OCI-LY7 (cell line): Measurements from ENCODE around the gene FOXL3. TPM values are rescaled to one million over a fixed set of nuclear protein-coding genes. Genes with fewer than 3 reads are reported as not detected.

Source experiments
- BruUV-seq: library from RNA; stranded (reverse); fragments of 400-500 nt; replicated peaks from 2 replicates; lab custom pipeline; 2021; lab: Mats Ljungman, UMichigan
- CTCF ChIA-PET: fragments of 300-600 bp; sonication (Branson Sonifier 250); formaldehyde crosslinking; loops from one replicate; lab custom pipeline; 2022; ENCODE audit warnings: antibody characterized with exemption; ENCODE audit not compliant: unreplicated experiment; lab: Charles Lee
- POLR2A ChIA-PET: fragments of 300-600 bp; sonication (Branson Sonifier 250); formaldehyde crosslinking; loops from one replicate; lab custom pipeline; 2022; ENCODE audit warnings: antibody characterized with exemption; lab: Charles Lee
- DNase-seq: peaks from one replicate; pipeline ENCODE4 v3.0.0-alpha.2; 2015; ENCODE audit warnings: low spot score
- H2AFZ ChIP-seq: fragments of 200-600 bp; sonication (generic), shearing (Covaris generic); 2 replicates; pipeline ENCODE4 v1.6.1; 2014; ENCODE audit warnings: mild to moderate bottlenecking, antibody characterized with exemption, low read length, moderate library complexity
- H3K27ac ChIP-seq: fragments of 200-600 bp; sonication (generic); 2 replicates; pipeline ENCODE4 v1.5.1; 2014; ENCODE audit warnings: mixed run types, low read depth, mild to moderate bottlenecking, moderate library complexity, low read length, inconsistent platforms; ENCODE audit not compliant: poor library complexity, severe bottlenecking
- H3K36me3 ChIP-seq: fragments of 200-600 bp; sonication (generic); 2 replicates; pipeline ENCODE4 v1.6.1; 2014; ENCODE audit warnings: mild to moderate bottlenecking, antibody characterized with exemption, low read length, moderate library complexity, mixed read lengths; ENCODE audit not compliant: insufficient read depth
- H3K4me1 ChIP-seq: fragments of 200-600 bp; sonication (generic); 2 replicates; pipeline ENCODE4 v1.5.1; 2014; ENCODE audit warnings: mild to moderate bottlenecking, low read length; ENCODE audit not compliant: insufficient read depth, poor library complexity, severe bottlenecking
- H3K4me2 ChIP-seq: fragments of 200-600 bp; sonication (generic); 2 replicates; pipeline ENCODE4 v1.6.1; 2014; ENCODE audit warnings: mild to moderate bottlenecking, low read length
- H3K4me3 ChIP-seq: fragments of 200-600 bp; sonication (generic); 2 replicates; pipeline ENCODE4 v1.5.1; 2014; ENCODE audit warnings: mild to moderate bottlenecking, low read depth, low read length; ENCODE audit not compliant: poor library complexity, severe bottlenecking
- H3K79me2 ChIP-seq: fragments of 200-600 bp; sonication (generic); 2 replicates; pipeline ENCODE4 v1.6.1; 2016; ENCODE audit warnings: low read depth, mild to moderate bottlenecking, low read length, moderate library complexity, mixed read lengths; ENCODE audit not compliant: insufficient read depth
- H3K9me2 ChIP-seq: fragments of 200-600 bp; sonication (generic); 2 replicates; pipeline ENCODE4 v1.6.1; 2016; ENCODE audit warnings: mild to moderate bottlenecking, low read length, mixed read lengths; ENCODE audit not compliant: insufficient read depth
- H3K9me3 ChIP-seq: fragments of 200-600 bp; sonication (generic); 2 replicates; pipeline ENCODE4 v1.6.1; 2014; ENCODE audit warnings: mild to moderate bottlenecking, mixed run types, low read length, mixed read lengths
- H4K20me1 ChIP-seq: fragments of 200-600 bp; sonication (generic); 2 replicates; pipeline ENCODE4 v1.6.1; 2014; ENCODE audit warnings: mild to moderate bottlenecking, antibody characterized with exemption, low read length, moderate library complexity, mixed read lengths; ENCODE audit not compliant: insufficient read depth
- CTCF ChIP-seq: fragments of 200-600 bp; sonication (generic); conservative IDR thresholded peaks from 2 replicates; pipeline ENCODE4 v1.5.1; 2014; ENCODE audit warnings: mild to moderate bottlenecking, antibody characterized with exemption, low read length, moderate library complexity, mixed read lengths
- EZH2phosphoT487 ChIP-seq: fragments of 200-600 bp; sonication (generic); IDR thresholded peaks from 2 replicates; pipeline ENCODE4 v1.6.1; 2018; ENCODE audit warnings: low read depth, borderline replicate concordance, mild to moderate bottlenecking, mixed run types, antibody characterized with exemption, low read length, moderate library complexity, mixed read lengths
- intact Hi-C: fragments of 100-400 bp; cut with micrococcal nuclease; formaldehyde crosslinking; loops from one replicate; pipeline ENCODE4 v1.10.0; 2022; ENCODE audit not compliant: unreplicated experiment
- total RNA-seq, 2 experiments: library from RNA; depleted of rRNA in 1 of 2; stranded (reverse); fragments of >200 nt in 1 of 2; shearing (Covaris generic) in 1 of 2; gene quantifications; 2 replicates each; pipeline ENCODE4 v1.2.3, GENCODE V29; 2014 to 2022

The FOXL3 gene
- total RNA-seq, 2 experiments from 2014 or later = not detected

DNA sequence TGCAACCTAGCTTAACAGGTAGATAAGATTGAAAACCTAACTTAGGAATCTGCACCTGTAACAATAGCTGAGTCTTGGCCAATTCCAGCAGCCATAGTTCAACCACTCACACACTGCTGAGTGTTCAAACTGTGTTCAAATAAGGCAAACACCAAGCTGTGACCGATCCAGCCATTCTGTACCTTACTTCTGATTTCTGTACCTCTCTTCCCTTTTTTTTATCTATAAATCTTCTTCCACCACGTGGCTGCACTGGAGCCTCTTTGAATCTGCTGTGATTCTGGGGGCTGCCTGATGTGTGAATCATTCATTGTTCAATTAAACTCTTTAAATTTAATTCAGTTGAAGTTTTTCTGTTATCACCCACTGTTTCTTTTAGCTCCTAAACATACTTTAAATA is 15.7 kb upstream of the FOXL3 start:
- H4K20me1 ChIP-seq = no peaks in the 10 kb centered on the region
- BruUV-seq = no TSS peak
- H3K27ac ChIP-seq = no peak overlapping the region
- no peak overlapping the region for H2AFZ ChIP-seq
- DNase-seq = no peak
- H3K36me3 ChIP-seq = no peaks in the 10 kb centered on the region
- no peaks in the 10 kb centered on the region for H3K9me3 ChIP-seq
- no peaks in the 10 kb centered on the region for H3K4me1 ChIP-seq
- intact Hi-C loops = no loop called here
- H3K4me3 ChIP-seq = no peak overlapping the region
- no peaks in the 10 kb centered on the region for H3K79me2 ChIP-seq
- CTCF ChIA-PET = no interaction called here
- H3K4me2 ChIP-seq = no peak overlapping the region
- H3K9me2 ChIP-seq = no peaks in the 10 kb centered on the region
- TF ChIP-seq CTCF (no peak), EZH2phosphoT487 (no peak)
- POLR2A ChIA-PET = no interaction called here

GRCh38 chr7:276230-276835 is 13.6 kb upstream of the FOXL3 start:
- Histone ChIP-seq H3K4me1 (no peaks in the 10 kb centered on the region), H3K9me3 (no peaks in the 10 kb centered on the region), H3K27ac (no peak overlapping the region), H4K20me1 (no peaks in the 10 kb centered on the region), H3K4me3 (no peak overlapping the region), H3K9me2 (no peaks in the 10 kb centered on the region), H3K79me2 (no peaks in the 10 kb centered on the region), H3K36me3 (no peaks in the 10 kb centered on the region), H2AFZ (no peak overlapping the region), H3K4me2 (no peak overlapping the region)
- intact Hi-C loops = no loop called here
- TF ChIP-seq EZH2phosphoT487 = no peak
- no peak for TF ChIP-seq CTCF
- BruUV-seq = no TSS peak
- DNase-seq = no peak
- CTCF ChIA-PET = no interaction called here
- POLR2A ChIA-PET = no interaction called here

GRCh38 chr7:277228-277627 is 12.7 kb upstream of the FOXL3 start:
- TF ChIP-seq EZH2phosphoT487 = no peak
- TF ChIP-seq CTCF = no peak
- no peaks in the 10 kb centered on the region for H3K79me2 ChIP-seq

More at GRCh38 chr7:277228-277627, 12.7 kb upstream of the FOXL3 start:
- Histone ChIP-seq H3K4me1 (no peaks in the 10 kb centered on the region), H4K20me1 (no peaks in the 10 kb centered on the region), H3K9me3 (no peaks in the 10 kb centered on the region), H2AFZ (no peak overlapping the region), H3K9me2 (no peaks in the 10 kb centered on the region), H3K4me3 (no peak overlapping the region), H3K36me3 (no peaks in the 10 kb centered on the region), H3K4me2 (no peak overlapping the region), H3K27ac (no peak overlapping the region)
- CTCF ChIA-PET = no interaction called here
- DNase-seq = no peak
- intact Hi-C loops = no loop called here
- no TSS peak for BruUV-seq
- POLR2A ChIA-PET = no interaction called here
